ENCODE data around the gene UBE2F.

Gene UBE2F

GRCh38 chr2:238019962-238020361 lies 53.1 kb downstream of the UBE2F start:
- no peak overlapping the region for H3K9ac ChIP-seq (ENCODE audit: low read depth, low read length)
- no peaks in the 10 kb centered on the region for H3K9me3 ChIP-seq (ENCODE audit: control insufficient read depth, insufficient read depth, low read length)
- no peaks in the 10 kb centered on the region for H3K27me3 ChIP-seq (ENCODE audit: control insufficient read depth, insufficient read depth, low read length)
- H3K4me3 ChIP-seq (ENCODE audit: low read depth, low read length): no peak overlapping the region
- H3K4me1 ChIP-seq (ENCODE audit: control insufficient read depth, insufficient read depth, low read length): no peaks in the 10 kb centered on the region
- peaks cover 11% of the 10 kb centered on the region for H3K36me3 ChIP-seq (ENCODE audit: control insufficient read depth, insufficient read depth, low read length)
- no peak overlapping the region for H3K27ac ChIP-seq (ENCODE audit: low read depth, low read length)

GRCh38 chr2:238020816-238021215 lies 54.0 kb downstream of the UBE2F start:
- Histone ChIP-seq H3K4me1 (ENCODE audit: control insufficient read depth, insufficient read depth, low read length) (no peaks in the 10 kb centered on the region), H3K27ac (ENCODE audit: low read depth, low read length) (no peak overlapping the region), H3K9me3 (ENCODE audit: control insufficient read depth, insufficient read depth, low read length) (no peaks in the 10 kb centered on the region), H3K27me3 (ENCODE audit: control insufficient read depth, insufficient read depth, low read length) (no peaks in the 10 kb centered on the region), H3K9ac (ENCODE audit: low read depth, low read length) (no peak overlapping the region), H3K4me3 (ENCODE audit: low read depth, low read length) (no peak overlapping the region), H3K36me3 (ENCODE audit: control insufficient read depth, insufficient read depth, low read length) (peaks cover 11% of the 10 kb centered on the region)

GRCh38 chr2:238021327-238021726 lies 54.5 kb downstream of the UBE2F start:
- H3K9ac ChIP-seq (ENCODE audit: low read depth, low read length): no peak overlapping the region
- no peak overlapping the region for H3K27ac ChIP-seq (ENCODE audit: low read depth, low read length)
- peaks cover 11% of the 10 kb centered on the region for H3K36me3 ChIP-seq (ENCODE audit: control insufficient read depth, insufficient read depth, low read length)
- no peaks in the 10 kb centered on the region for H3K27me3 ChIP-seq (ENCODE audit: control insufficient read depth, insufficient read depth, low read length)
- no peak overlapping the region for H3K4me3 ChIP-seq (ENCODE audit: low read depth, low read length)
- H3K4me1 ChIP-seq (ENCODE audit: control insufficient read depth, insufficient read depth, low read length): no peaks in the 10 kb centered on the region
- H3K9me3 ChIP-seq (ENCODE audit: control insufficient read depth, insufficient read depth, low read length): no peaks in the 10 kb centered on the region

GRCh38 chr2:238022594-238023157 lies 55.9 kb downstream of the UBE2F start:
- Histone ChIP-seq H3K9me3 (ENCODE audit: control insufficient read depth, insufficient read depth, low read length) (no peaks in the 10 kb centered on the region), H3K4me3 (ENCODE audit: low read depth, low read length) (no peak overlapping the region), H3K27ac (ENCODE audit: low read depth, low read length) (no peak overlapping the region), H3K27me3 (ENCODE audit: control insufficient read depth, insufficient read depth, low read length) (no peaks in the 10 kb centered on the region), H3K9ac (ENCODE audit: low read depth, low read length) (no peak overlapping the region), H3K36me3 (ENCODE audit: control insufficient read depth, insufficient read depth, low read length) (peaks cover 16% of the 10 kb centered on the region), H3K4me1 (ENCODE audit: control insufficient read depth, insufficient read depth, low read length) (peaks cover 6% of the 10 kb centered on the region; the same call in 1 of the 2 replicates)

- H3K27ac ChIP-seq (ENCODE audit: low read depth, low read length): no peak overlapping the region
- no peaks in the 10 kb centered on the region for H3K9me3 ChIP-seq (ENCODE audit: control insufficient read depth, insufficient read depth, low read length)
- H3K4me1 ChIP-seq (ENCODE audit: control insufficient read depth, insufficient read depth, low read length): peaks cover 13% of the 10 kb centered on the region
- H3K27me3 ChIP-seq (ENCODE audit: control insufficient read depth, insufficient read depth, low read length): no peaks in the 10 kb centered on the region
- no peak overlapping the region for H3K9ac ChIP-seq (ENCODE audit: low read depth, low read length)
- no peak overlapping the region for H3K4me3 ChIP-seq (ENCODE audit: low read depth, low read length)
- peaks cover 10% of the 10 kb centered on the region for H3K36me3 ChIP-seq (ENCODE audit: control insufficient read depth, insufficient read depth, low read length)
Observed at GRCh38 chr2:238023608-238024007, 56.8 kb downstream of the UBE2F start.

GRCh38 chr2:238024986-238025385 lies 58.2 kb downstream of the UBE2F start:
- H3K36me3 ChIP-seq (ENCODE audit: control insufficient read depth, insufficient read depth, low read length): peaks cover 13% of the 10 kb centered on the region; the same call in 1 of the 2 replicates
- H3K4me1 ChIP-seq (ENCODE audit: control insufficient read depth, insufficient read depth, low read length): peaks cover 13% of the 10 kb centered on the region
- H3K9me3 ChIP-seq (ENCODE audit: control insufficient read depth, insufficient read depth, low read length): no peaks in the 10 kb centered on the region
- H3K9ac ChIP-seq (ENCODE audit: low read depth, low read length): no peak overlapping the region
- H3K27ac ChIP-seq (ENCODE audit: low read depth, low read length): no peak overlapping the region
- H3K4me3 ChIP-seq (ENCODE audit: low read depth, low read length): no peak overlapping the region
- H3K27me3 ChIP-seq (ENCODE audit: control insufficient read depth, insufficient read depth, low read length): no peaks in the 10 kb centered on the region

- Histone ChIP-seq H3K9me3 (ENCODE audit: control insufficient read depth, insufficient read depth, low read length) (no peaks in the 10 kb centered on the region), H3K36me3 (ENCODE audit: control insufficient read depth, insufficient read depth, low read length) (peaks cover 21% of the 10 kb centered on the region), H3K4me1 (ENCODE audit: control insufficient read depth, insufficient read depth, low read length) (peaks cover 13% of the 10 kb centered on the region)
Observed at GRCh38 chr2:238025741-238026360, 59.0 kb downstream of the UBE2F start.

GRCh38 chr2:238027058-238027457 lies 60.2 kb downstream of the UBE2F start:
- Histone ChIP-seq H3K27me3 (ENCODE audit: control insufficient read depth, insufficient read depth, low read length) (no peaks in the 10 kb centered on the region), H3K9me3 (ENCODE audit: control insufficient read depth, insufficient read depth, low read length) (no peaks in the 10 kb centered on the region), H3K36me3 (ENCODE audit: control insufficient read depth, insufficient read depth, low read length) (peaks cover 28% of the 10 kb centered on the region), H3K4me1 (ENCODE audit: control insufficient read depth, insufficient read depth, low read length) (peaks cover 13% of the 10 kb centered on the region), H3K9ac (ENCODE audit: low read depth, low read length) (no peak overlapping the region), H3K4me3 (ENCODE audit: low read depth, low read length) (no peak overlapping the region), H3K27ac (ENCODE audit: low read depth, low read length) (no peak overlapping the region)

More at GRCh38 chr2:238025741-238026360, 59.0 kb downstream of the UBE2F start:
- no peaks in the 10 kb centered on the region for H3K27me3 ChIP-seq (ENCODE audit: control insufficient read depth, insufficient read depth, low read length)
- no peak overlapping the region for H3K9ac ChIP-seq (ENCODE audit: low read depth, low read length)
- no peak overlapping the region for H3K27ac ChIP-seq (ENCODE audit: low read depth, low read length)
- no peak overlapping the region for H3K4me3 ChIP-seq (ENCODE audit: low read depth, low read length)

- Histone ChIP-seq H3K4me1 (ENCODE audit: control insufficient read depth, insufficient read depth, low read length) (peaks cover 13% of the 10 kb centered on the region), H3K27ac (ENCODE audit: low read depth, low read length) (no peak overlapping the region), H3K36me3 (ENCODE audit: control insufficient read depth, insufficient read depth, low read length) (peaks cover 35% of the 10 kb centered on the region), H3K9ac (ENCODE audit: low read depth, low read length) (no peak overlapping the region), H3K9me3 (ENCODE audit: control insufficient read depth, insufficient read depth, low read length) (no peaks in the 10 kb centered on the region), H3K4me3 (ENCODE audit: low read depth, low read length) (no peak overlapping the region), H3K27me3 (ENCODE audit: control insufficient read depth, insufficient read depth, low read length) (no peaks in the 10 kb centered on the region)
Observed at GRCh38 chr2:238027591-238028415, 61.0 kb downstream of the UBE2F start.

GRCh38 chr2:238029853-238030252 lies 63.0 kb downstream of the UBE2F start:
- Histone ChIP-seq H3K4me1 (ENCODE audit: control insufficient read depth, insufficient read depth, low read length) (peaks cover 13% of the 10 kb centered on the region), H3K27ac (ENCODE audit: low read depth, low read length) (no peak overlapping the region), H3K36me3 (ENCODE audit: control insufficient read depth, insufficient read depth, low read length) (peaks cover 45% of the 10 kb centered on the region), H3K27me3 (ENCODE audit: control insufficient read depth, insufficient read depth, low read length) (no peaks in the 10 kb centered on the region), H3K9me3 (ENCODE audit: control insufficient read depth, insufficient read depth, low read length) (no peaks in the 10 kb centered on the region), H3K9ac (ENCODE audit: low read depth, low read length) (no peak overlapping the region), H3K4me3 (ENCODE audit: low read depth, low read length) (no peak overlapping the region)

All from HUES48 (cell line).